Ovary (tissue), 9 donors: ENCODE data around the gene EIF2D. TPM values are rescaled to one million over a fixed set of nuclear protein-coding genes. Genes with fewer than 3 reads are reported as not detected.

Experiments used
- DNase-seq, 5 donors: peaks; one replicate each; pipeline ENCODE4 v3.0.0-alpha.2; 2019 to 2020
- H3K27ac ChIP-seq, 2 donors: fragments of 200-600 bp; one replicate each; pipeline versions ENCODE4 v1.5.1 to v1.8.0; 2019 to 2022
- H3K27me3 ChIP-seq: fragments of 200-600 bp; one replicate; pipeline ENCODE4 v1.8.0; 2022
- H3K36me3 ChIP-seq: fragments of 200-600 bp; sonication (generic); one replicate; pipeline ENCODE4 v1.5.1; 2019
- H3K4me1 ChIP-seq: one replicate; pipeline ENCODE4 v1.8.1; 2013; ENCODE audit warnings: mild to moderate bottlenecking, moderate library complexity; ENCODE audit not compliant: insufficient read depth
- H3K4me3 ChIP-seq: fragments of 200-600 bp; sonication (generic); one replicate; pipeline ENCODE4 v1.5.1; 2017
- H3K9me3 ChIP-seq, 2 donors: fragments of 200-600 bp in 1 of 2; sonication (generic) in 1 of 2; one replicate each; pipeline versions ENCODE4 v1.5.1 to v1.8.1; 2013 to 2019; ENCODE audit warnings: mild to moderate bottlenecking in 1 of 2, moderate library complexity in 1 of 2
- CTCF ChIP-seq, 3 donors: fragments of 450-650 bp in 2 of 3; fragments of 200-600 bp in 1 of 3; IDR thresholded peaks; one replicate each; pipeline versions ENCODE4 v1.5.1 to v1.8.0; 2016 to 2022; ENCODE audit warnings: antibody characterized with exemption in 3 of 3, mild to moderate bottlenecking in 1 of 3
- EP300 ChIP-seq: sonication (generic); formaldehyde crosslinking; IDR thresholded peaks from one replicate; pipeline ENCODE4 v1.6.1; 2017; ENCODE audit warnings: antibody characterized with exemption
- POLR2A ChIP-seq: fragments of 450-650 bp; IDR thresholded peaks from one replicate; pipeline ENCODE4 v1.6.1; 2017; ENCODE audit warnings: antibody characterized with exemption, mild to moderate bottlenecking, moderate library complexity
- WGBS, 3 donors: extraction: QIAGEN DNeasy Blood & Tissue Kit in 1 of 3; methylation state at CpG; one replicate each; pipeline versions ENCODE4 v1.1.5 to v1.1.7; 2013 to 2017; 5-methylcytosine and 5-hydroxymethylcytosine counted together
- intact Hi-C, 4 donors: fragments of 100-400 bp; cut with DNase I; formaldehyde crosslinking; loops; one replicate each; pipeline versions ENCODE4 v1.11.0 to v1.15.1; 2022 to 2023
- polyA plus RNA-seq, 2 donors: library from polyadenylated mRNA; stranded (reverse); fragments of 200-250 nt in 1 of 2; fragments of 350-450 nt in 1 of 2; fragmentation: Illumina TruSeq in 1 of 2; extraction: RNeasy Lipid Tissue Mini Kit (QIAGEN cat#74804) in 1 of 2; gene quantifications; one replicate each; pipeline ENCODE4 v1.2.3, GENCODE V29; 2013 to 2014
- total RNA-seq, 7 donors: library from RNA; depleted of rRNA in 2 of 7; stranded (reverse); fragments of >200 nt in 2 of 7; fragmentation: NEBNext Ultra II Directional in 3 of 7; extraction: Animal tissue kit (Norgen Biotek cat#: 25700) in 3 of 7; gene quantifications; one replicate each; pipeline versions ENCODE4 v1.1.0 to v1.2.4, GENCODE V29; 2016 to 2023
- donor health status: DM: no; HTN: no; CAD: no; lungs with moderate emphysema.
- donor health status: DM: no; HTN: no; CAD: no.
- donor health status: Bipolar disorder and iron deficiency.
- donor health status: DM: yes; HTN: yes; CAD: no.
- donor health status: DM: no; HTN: no; CAD: no.
- donor health status: DM: yes; HTN: yes; CAD: no.

EIF2D gene
- total and polyA plus RNA-seq, 9 donors = 46.4 to 90.0 (median 61.0) TPM

- H3K27ac ChIP-seq = peak within 1 kb of the TSS; percentile 48 to 78
- H3K36me3 ChIP-seq = no peaks in the 10 kb centered on the region
- 0 to 1% (median 0%) methylated on average over 67 to 84 of the region's 84 CpGs for WGBS, 3 donors
- intact Hi-C loops = loop anchor here in 3 of 4 donors (2.0 to 10.0 kb wide), 3 partner anchors 27 to 89 kb away; no protein-coding TSS in a partner anchor
- H3K27me3 ChIP-seq = no peaks in the 10 kb centered on the region
- DNase-seq = peak; percentile 96 to 98 (median 97)
- H3K4me3 ChIP-seq = peak within 1 kb of the TSS; percentile 95
- peaks cover 1% of the 10 kb centered on the region for H3K4me1 ChIP-seq
- TF ChIP-seq CTCF (IDR thresholded peaks at IDR 0.05) = peak in 1 of 3 donors; percentile 49
- peak; percentile 97 for TF ChIP-seq POLR2A
- TF ChIP-seq EP300 = peak; percentile 60
- no peaks in the 10 kb centered on the region for H3K9me3 ChIP-seq
Observed at GRCh38 chr1:206635080-206635977, 23.1 kb upstream of the EIF2D start, which contains the start of gene DYRK3. TSS of gene DYRK3 (plus strand) at chr1:206635536. CDS start at chr1:206635704, 168 bp downstream.

GRCh38 chr1:206634365-206635079 is 22.3 kb upstream of the EIF2D start:
- Histone ChIP-seq H3K36me3 (no peaks in the 10 kb centered on the region), H3K9me3 (no peaks in the 10 kb centered on the region), H3K27ac (peak overlapping the region; percentile 48 to 78), H3K27me3 (no peaks in the 10 kb centered on the region), H3K4me3 (peak overlapping the region; percentile 95), H3K4me1 (peaks cover 1% of the 10 kb centered on the region)
- 9 to 11% (median 10%) methylated on average over 26 of the region's 26 CpGs for WGBS, 3 donors
- no peak for TF ChIP-seq POLR2A
- no peak for TF ChIP-seq EP300
- TF ChIP-seq CTCF (IDR thresholded peaks at IDR 0.05) = peak; percentile 58 to 87 (median 77)
- intact Hi-C loops = loop anchor here (2.0 to 10.0 kb wide), 5 partner anchors 28 to 278 kb away; no protein-coding TSS in a partner anchor
- peak; percentile 89 to 97 (median 96) for DNase-seq

- Histone ChIP-seq H3K36me3 (no peaks in the 10 kb centered on the region), H3K27me3 (no peaks in the 10 kb centered on the region), H3K27ac (no peak overlapping the region), H3K4me3 (no peak overlapping the region), H3K4me1 (peaks cover 1% of the 10 kb centered on the region), H3K9me3 (no peaks in the 10 kb centered on the region)
- intact Hi-C loops = loop anchor here (2.0 to 10.0 kb wide), 5 partner anchors 29 to 279 kb away; no protein-coding TSS in a partner anchor
- peak; percentile 34 for TF ChIP-seq EP300
- no peak for TF ChIP-seq CTCF (IDR thresholded peaks at IDR 0.05)
- DNase-seq = peak in 3 of 5 donors; percentile 15 to 59 (median 22)
- 26 to 35% (median 30%) methylated on average over 9 of the region's 9 CpGs for WGBS, 3 donors
Observed at GRCh38 chr1:206633708-206634121, 21.4 kb upstream of the EIF2D start.

GRCh38 chr1:206631085-206631509 is 18.8 kb upstream of the EIF2D start:
- peak; percentile 42 to 77 (median 69) for DNase-seq
- Histone ChIP-seq H3K9me3 (no peaks in the 10 kb centered on the region), H3K27me3 (no peaks in the 10 kb centered on the region), H3K4me1 (no peaks in the 10 kb centered on the region), H3K27ac (no peak overlapping the region), H3K4me3 (no peak overlapping the region), H3K36me3 (no peaks in the 10 kb centered on the region)
- intact Hi-C loops = loop anchor here (5.0 to 10.0 kb wide), 3 partner anchors 41 to 281 kb away; no protein-coding TSS in a partner anchor
- 3 to 11% (median 4%) methylated on average over 4 of the region's 4 CpGs for WGBS, 3 donors
- TF ChIP-seq POLR2A (no peak), CTCF (IDR thresholded peaks at IDR 0.05) (peak in 1 of 3 donors; percentile 29), EP300 (no peak)
